ENCODE results near the gene SETDB2.

- no peak for TF ChIP-seq POLR2AphosphoS5 (IDR thresholded peaks at IDR 0.05; ENCODE audit: insufficient read depth in 1 of 2, low read depth in 1 of 2)
- no peak for TF ChIP-seq CTCF (IDR thresholded peaks at IDR 0.05)
- TF ChIP-seq POLR2A (IDR thresholded peaks at IDR 0.05): no peak
Observed at GRCh38 chr13:49466292-49466838, 22.3 kb downstream of the SETDB2 start.

All from vagina (tissue), 2 donors.